Lower lobe of right lung (tissue), 2 donors: ENCODE results near the gene BMPR1A. TPM values are rescaled to one million over a fixed set of nuclear protein-coding genes. Genes with fewer than 3 reads are reported as not detected.

Experiments used
- ATAC-seq, 2 donors: fragments of 200-7000 bp; cut with Tn5 transposase; one replicate each; pipeline ENCODE4 v1.9.1; 2020 to 2022; ENCODE audit warnings: mild to moderate bottlenecking in 2 of 2, moderate library complexity in 2 of 2
- DNase-seq: peaks from one replicate; pipeline ENCODE4 v3.0.0-alpha.2; 2020
- H3K27ac ChIP-seq: fragments of 200-600 bp; one replicate; pipeline ENCODE4 v1.8.0; 2022
- H3K27me3 ChIP-seq: fragments of 200-600 bp; one replicate; pipeline ENCODE4 v1.8.0; 2022; ENCODE audit warnings: low read depth
- H3K36me3 ChIP-seq: fragments of 200-600 bp; one replicate; pipeline ENCODE4 v1.8.0; 2022; ENCODE audit warnings: mild to moderate bottlenecking
- H3K4me1 ChIP-seq: fragments of 200-600 bp; one replicate; pipeline ENCODE4 v1.8.0; 2022
- H3K4me3 ChIP-seq: fragments of 200-600 bp; one replicate; pipeline ENCODE4 v1.8.0; 2022; ENCODE audit warnings: mild to moderate bottlenecking
- H3K9me3 ChIP-seq: fragments of 200-600 bp; one replicate; pipeline ENCODE4 v1.8.0; 2022
- CTCF ChIP-seq: fragments of 200-600 bp; IDR thresholded peaks from one replicate; pipeline ENCODE4 v1.8.0; 2022; ENCODE audit warnings: antibody characterized with exemption, mild to moderate bottlenecking
- intact Hi-C: fragments of 100-400 bp; cut with DNase I; formaldehyde crosslinking; loops from one replicate; pipeline ENCODE4 v1.11.0; 2022
- total RNA-seq: library from RNA; stranded (reverse); fragmentation: NEBNext Ultra II Directional; extraction: Animal tissue kit (Norgen Biotek cat#: 25700); gene quantifications from one replicate; pipeline ENCODE4 v1.2.1, GENCODE V29; 2021
- donor health status: DM: no; HTN: yes; CAD: no; lungs with severe emphysema.

BMPR1A gene
- total RNA-seq, 1 donor from 2014 or later, result 37.0 TPM

- no peak for TF ChIP-seq CTCF
- Histone ChIP-seq H3K27me3 (no peaks in the 10 kb centered on the region), H3K4me1 (no peaks in the 10 kb centered on the region), H3K27ac (no peak overlapping the region), H3K36me3 (no peaks in the 10 kb centered on the region), H3K9me3 (no peaks in the 10 kb centered on the region), H3K4me3 (no peak overlapping the region)
- no peak for DNase-seq
- intact Hi-C loops, result no loop called here
- ATAC-seq, result no peak
Measured at GRCh38 chr10:86856156-86856555, 99.7 kb downstream of the BMPR1A start.

GRCh38 chr10:86857128-86857721 lies 100.8 kb downstream of the BMPR1A start:
- intact Hi-C loops, result no loop called here
- no peak for TF ChIP-seq CTCF
- H3K4me1 ChIP-seq, result no peaks in the 10 kb centered on the region
- no peaks in the 10 kb centered on the region for H3K9me3 ChIP-seq
- no peak for ATAC-seq
- no peak overlapping the region for H3K27ac ChIP-seq
- H3K4me3 ChIP-seq, result no peak overlapping the region
- no peak for DNase-seq
- H3K36me3 ChIP-seq, result no peaks in the 10 kb centered on the region
- H3K27me3 ChIP-seq, result no peaks in the 10 kb centered on the region

- ATAC-seq (no peak), DNase-seq (no peak)
- Histone ChIP-seq H3K4me1 (no peaks in the 10 kb centered on the region), H3K4me3 (no peak overlapping the region), H3K27ac (no peak overlapping the region), H3K9me3 (no peaks in the 10 kb centered on the region), H3K36me3 (no peaks in the 10 kb centered on the region), H3K27me3 (no peaks in the 10 kb centered on the region)
- intact Hi-C loops, result no loop called here
- no peak for TF ChIP-seq CTCF
Measured at GRCh38 chr10:86858011-86858410, 101.6 kb downstream of the BMPR1A start.

GRCh38 chr10:86861351-86861750 lies 104.9 kb downstream of the BMPR1A start:
- Histone ChIP-seq H3K36me3 (no peaks in the 10 kb centered on the region), H3K9me3 (no peaks in the 10 kb centered on the region), H3K4me1 (no peaks in the 10 kb centered on the region), H3K4me3 (no peak overlapping the region), H3K27ac (no peak overlapping the region), H3K27me3 (no peaks in the 10 kb centered on the region)
- intact Hi-C loops, result no loop called here
- TF ChIP-seq CTCF, result no peak
- DNase-seq (no peak), ATAC-seq (no peak)

- no peak for TF ChIP-seq CTCF
- ATAC-seq (peak; percentile 49 to 56), DNase-seq (no peak)
- Histone ChIP-seq H3K27ac (no peak overlapping the region), H3K4me3 (no peak overlapping the region), H3K27me3 (no peaks in the 10 kb centered on the region), H3K9me3 (no peaks in the 10 kb centered on the region), H3K4me1 (no peaks in the 10 kb centered on the region), H3K36me3 (no peaks in the 10 kb centered on the region)
- intact Hi-C loops, result no loop called here
Measured at GRCh38 chr10:86862373-86862772, 106.0 kb downstream of the BMPR1A start.
